ENCODE results near the gene KAT5.

DNA sequence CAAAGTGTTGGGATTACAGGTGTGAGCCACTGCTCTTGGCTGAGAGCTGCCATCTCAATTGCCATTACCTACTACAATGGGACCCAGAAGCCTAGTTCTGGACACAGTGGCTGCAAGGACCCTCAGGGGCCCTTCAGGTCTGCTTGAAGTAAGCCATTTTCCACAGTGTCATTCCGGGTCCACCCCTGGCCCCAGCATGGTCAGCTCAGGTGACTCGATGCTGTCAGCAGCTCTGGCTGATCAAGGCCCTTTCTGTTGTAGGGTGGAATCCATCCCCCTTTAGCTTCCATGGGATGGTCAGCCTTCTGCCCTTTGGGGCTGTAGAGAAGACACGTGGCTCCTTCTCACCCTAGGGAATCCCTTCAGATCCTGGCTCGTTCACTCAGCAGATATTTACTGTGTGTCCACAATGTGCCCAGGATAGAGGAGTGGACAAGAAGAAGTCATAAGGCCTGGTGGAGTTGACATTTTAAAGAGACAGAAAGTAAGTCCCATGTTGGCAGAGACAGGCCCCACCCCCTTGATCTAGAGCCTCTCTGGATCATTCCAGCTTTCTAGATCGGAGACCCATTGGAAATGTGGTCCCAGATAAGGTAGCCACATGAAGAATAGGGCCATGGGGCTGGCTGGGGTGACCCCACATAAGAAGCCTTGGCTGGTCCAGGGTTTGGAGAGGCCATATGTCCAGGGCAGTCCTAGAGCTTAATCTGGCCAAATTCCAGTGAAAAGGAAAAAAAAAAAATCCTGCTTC, 15.1 kb upstream of the KAT5 start:
- TF ChIP-seq, protein P1, sequence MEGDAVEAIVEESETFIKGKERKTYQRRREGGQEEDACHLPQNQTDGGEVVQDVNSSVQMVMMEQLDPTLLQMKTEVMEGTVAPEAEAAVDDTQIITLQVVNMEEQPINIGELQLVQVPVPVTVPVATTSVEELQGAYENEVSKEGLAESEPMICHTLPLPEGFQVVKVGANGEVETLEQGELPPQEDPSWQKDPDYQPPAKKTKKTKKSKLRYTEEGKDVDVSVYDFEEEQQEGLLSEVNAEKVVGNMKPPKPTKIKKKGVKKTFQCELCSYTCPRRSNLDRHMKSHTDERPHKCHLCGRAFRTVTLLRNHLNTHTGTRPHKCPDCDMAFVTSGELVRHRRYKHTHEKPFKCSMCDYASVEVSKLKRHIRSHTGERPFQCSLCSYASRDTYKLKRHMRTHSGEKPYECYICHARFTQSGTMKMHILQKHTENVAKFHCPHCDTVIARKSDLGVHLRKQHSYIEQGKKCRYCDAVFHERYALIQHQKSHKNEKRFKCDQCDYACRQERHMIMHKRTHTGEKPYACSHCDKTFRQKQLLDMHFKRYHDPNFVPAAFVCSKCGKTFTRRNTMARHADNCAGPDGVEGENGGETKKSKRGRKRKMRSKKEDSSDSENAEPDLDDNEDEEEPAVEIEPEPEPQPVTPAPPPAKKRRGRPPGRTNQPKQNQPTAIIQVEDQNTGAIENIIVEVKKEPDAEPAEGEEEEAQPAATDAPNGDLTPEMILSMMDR (IDR thresholded peaks at IDR 0.05; ENCODE audit: insufficient read depth, low read length) = no peak
- no peak for TF ChIP-seq POLR2AphosphoS5 (IDR thresholded peaks at IDR 0.05; ENCODE audit: low read depth)

Measured in HL-60 (cell line).